Muscle of leg (tissue), 16 donors: ENCODE measurements around the gene KRTAP13-3. TPM values are rescaled to one million over a fixed set of nuclear protein-coding genes. Genes with fewer than 3 reads are reported as not detected.
A peak's percentile ranks its signal among the peaks of the same experiment; 100 is the strongest.

ENCODE experiments used
- DNase-seq: peaks from one replicate; pipeline ENCODE4 v3.0.0; 2013
- H3K27ac ChIP-seq: one replicate; pipeline ENCODE4 v1.5.1; 2013; ENCODE audit warnings: mild to moderate bottlenecking, low read length, control low read depth
- H3K27me3 ChIP-seq: one replicate; pipeline ENCODE4 v1.6.1; 2013; ENCODE audit warnings: low read length; ENCODE audit not compliant: control insufficient read depth, insufficient read depth
- H3K36me3 ChIP-seq: one replicate; pipeline ENCODE4 v1.6.1; 2013; ENCODE audit warnings: low read length; ENCODE audit not compliant: control insufficient read depth, insufficient read depth
- H3K4me1 ChIP-seq: one replicate; pipeline ENCODE4 v1.6.1; 2013; ENCODE audit warnings: low read length; ENCODE audit not compliant: control insufficient read depth, insufficient read depth
- H3K4me3 ChIP-seq: one replicate; pipeline ENCODE4 v1.5.1; 2013; ENCODE audit warnings: low read length, control low read depth
- H3K9me3 ChIP-seq: replicated peaks from 2 replicates; pipeline ENCODE4 v1.6.1; 2013; ENCODE audit warnings: low read depth, low read length; ENCODE audit not compliant: control insufficient read depth
- WGBS: methylation state at CpG from one replicate; pipeline ENCODE4 v1.1.5; 2013; ENCODE audit warnings: missing lambda C conversion rate; ENCODE audit not compliant: insufficient coverage; 5-methylcytosine and 5-hydroxymethylcytosine counted together
- long read RNA-seq, 11 donors: transcript quantifications; one replicate each; lab custom pipeline, GENCODE V29; 2026
- polyA plus RNA-seq, 8 donors: library from polyadenylated mRNA; unstranded; fragments of 120-200 nt; gene quantifications; one replicate each; pipeline versions ENCODE4 v1.2.1 to v1.2.3, GENCODE V29; 2013; ENCODE audit warnings: inconsistent platforms in 1 of 8, low replicate concordance in 1 of 8; ENCODE audit not compliant: insufficient read length in 8 of 8, insufficient read depth in 1 of 8
- total RNA-seq: library from RNA; stranded (reverse); fragments of 120-200 nt; gene quantifications from one replicate; pipeline ENCODE4 v1.2.4, GENCODE V29; 2013

KRTAP13-3 gene
- total RNA-seq (not detected), polyA plus RNA-seq (not detected)
- long read RNA-seq, donor 1: 0 reads
- long read RNA-seq, donor 2: 0 reads
- long read RNA-seq, donor 3: 0 reads
- long read RNA-seq, donor 4: 0 reads
- long read RNA-seq, donor 5: 0 reads
- long read RNA-seq, donor 6: 0 reads
- long read RNA-seq, donor 7: 0 reads
- long read RNA-seq, donor 8: 0 reads
- long read RNA-seq, donor 9: 0 reads
- long read RNA-seq, donor 10: 0 reads
- long read RNA-seq, donor 11: 0 reads

DNA sequence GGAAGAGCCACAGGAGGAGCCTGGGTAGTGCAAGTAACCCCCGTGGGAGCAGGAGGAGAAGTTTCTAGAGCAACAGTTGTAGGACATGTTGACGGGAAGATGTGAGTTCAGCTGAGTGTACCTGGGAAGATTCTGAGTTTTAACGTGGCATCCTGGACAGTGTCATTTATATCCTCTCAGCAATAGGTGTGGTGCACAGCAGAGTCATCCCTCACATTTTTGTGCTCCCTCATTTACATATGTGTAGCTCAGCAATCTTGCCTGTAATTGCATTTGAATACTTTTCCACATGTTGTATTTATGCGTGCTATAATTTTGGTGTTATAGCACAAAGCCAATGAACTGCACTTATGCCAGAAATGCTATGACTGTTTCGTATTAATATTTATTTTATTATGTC, at the start of gene KRTAP13-3:
KRTAP13-3 (minus strand) TSS at position 101 of the 400 bp plus-strand sequence; CDS start at position 87, 14 bp downstream.
- H3K36me3 ChIP-seq: no peaks in the 10 kb centered on the region
- no peak within 1 kb of the TSS for H3K4me3 ChIP-seq
- DNase-seq: no peak
- no peaks in the 10 kb centered on the region for H3K27me3 ChIP-seq
- WGBS: 95% methylated on average over 2 of the region's 5 CpGs
- H3K9me3 ChIP-seq: no peaks in the 10 kb centered on the region
- no peak within 1 kb of the TSS for H3K27ac ChIP-seq
- H3K4me1 ChIP-seq: no peaks in the 10 kb centered on the region

DNA sequence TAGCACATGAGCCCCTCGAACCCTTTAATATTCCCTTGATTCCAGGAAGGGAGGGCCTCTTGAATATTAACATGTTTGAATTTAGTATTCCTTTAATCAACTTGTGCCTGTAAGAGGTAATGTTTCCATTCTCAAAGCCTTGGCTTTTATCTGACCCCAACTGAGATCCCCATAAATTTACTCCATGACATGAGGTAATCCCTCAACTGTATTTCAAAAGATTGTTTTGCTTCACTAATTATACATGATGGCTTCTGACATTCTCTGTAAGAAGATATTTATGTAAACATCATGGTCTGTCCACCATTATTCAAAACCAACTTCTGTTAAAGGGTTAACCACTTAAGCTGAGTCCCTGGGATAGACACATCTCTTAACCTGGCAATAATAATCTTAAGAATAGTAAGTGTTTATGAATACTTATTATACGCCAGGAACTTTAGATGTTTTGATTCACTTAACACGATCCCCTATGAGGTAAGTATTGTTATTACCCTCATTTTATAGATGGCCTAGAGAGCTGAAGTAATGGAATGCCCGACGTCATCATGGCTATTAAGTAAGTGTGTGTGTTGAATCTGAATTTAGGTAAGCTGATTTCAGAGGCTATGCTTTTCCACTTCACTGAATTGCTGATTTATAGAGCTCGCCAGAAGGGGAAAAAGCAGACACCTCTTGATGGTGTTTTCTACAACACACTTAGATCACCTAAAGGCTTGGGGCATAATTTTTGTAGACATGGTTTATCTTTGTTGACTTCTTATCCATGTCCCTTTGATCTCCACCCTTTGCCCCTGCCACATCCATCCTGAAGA, 43.4 kb upstream of the KRTAP13-3 start:
- no CpG with 5 or more reads among the region's 6 CpGs for WGBS
- Histone ChIP-seq H3K27me3 (no peaks in the 10 kb centered on the region), H3K9me3 (no peaks in the 10 kb centered on the region), H3K27ac (no peak overlapping the region), H3K4me1 (no peaks in the 10 kb centered on the region), H3K36me3 (no peaks in the 10 kb centered on the region), H3K4me3 (no peak overlapping the region)
- DNase-seq: no peak

DNA sequence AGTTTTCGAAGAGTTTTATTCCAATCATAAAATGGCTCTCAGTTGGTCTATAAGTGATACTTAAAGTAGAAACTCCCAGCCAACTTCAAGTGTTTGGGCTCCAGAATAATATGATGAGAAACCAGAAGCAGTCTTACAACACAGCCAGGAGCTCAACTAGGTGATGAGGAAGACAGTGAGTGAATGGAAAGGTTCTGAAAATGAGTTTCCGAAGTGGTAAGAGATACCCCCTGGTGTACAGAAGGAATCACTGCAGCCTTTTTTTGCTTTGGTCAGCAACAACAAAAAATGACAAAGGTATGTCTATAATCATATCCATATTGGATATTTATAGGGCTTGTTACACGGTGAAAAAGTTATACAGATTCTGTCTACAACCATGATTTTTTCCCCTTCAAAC, 38.0 kb upstream of the KRTAP13-3 start:
- WGBS: no CpG with 5 or more reads among the region's 3 CpGs
- H3K36me3 ChIP-seq: no peaks in the 10 kb centered on the region
- no peak for DNase-seq
- no peaks in the 10 kb centered on the region for H3K27me3 ChIP-seq
- H3K27ac ChIP-seq: no peak overlapping the region
- no peaks in the 10 kb centered on the region for H3K9me3 ChIP-seq
- no peaks in the 10 kb centered on the region for H3K4me1 ChIP-seq
- H3K4me3 ChIP-seq: no peak overlapping the region

- WGBS: no CpG with 5 or more reads among the region's 3 CpGs
- no peaks in the 10 kb centered on the region for H3K27me3 ChIP-seq
- no peak overlapping the region for H3K27ac ChIP-seq
- DNase-seq: no peak
- H3K9me3 ChIP-seq: no peaks in the 10 kb centered on the region
- H3K4me3 ChIP-seq: no peak overlapping the region
- no peaks in the 10 kb centered on the region for H3K36me3 ChIP-seq
- no peaks in the 10 kb centered on the region for H3K4me1 ChIP-seq
Measured at GRCh38 chr21:30448514-30448913, 22.8 kb upstream of the KRTAP13-3 start.

GRCh38 chr21:30447056-30447455, 21.3 kb upstream of the KRTAP13-3 start:
- DNase-seq: no peak
- H3K36me3 ChIP-seq: no peaks in the 10 kb centered on the region
- no peaks in the 10 kb centered on the region for H3K4me1 ChIP-seq
- WGBS: 39% methylated on average over 3 of the region's 4 CpGs
- no peak overlapping the region for H3K4me3 ChIP-seq
- H3K9me3 ChIP-seq: no peaks in the 10 kb centered on the region
- H3K27me3 ChIP-seq: no peaks in the 10 kb centered on the region
- no peak overlapping the region for H3K27ac ChIP-seq

- H3K36me3 ChIP-seq: no peaks in the 10 kb centered on the region
- no CpG with 5 or more reads among the region's 1 CpG for WGBS
- H3K9me3 ChIP-seq: no peaks in the 10 kb centered on the region
- H3K4me3 ChIP-seq: no peak overlapping the region
- DNase-seq: no peak
- no peaks in the 10 kb centered on the region for H3K27me3 ChIP-seq
- H3K27ac ChIP-seq: no peak overlapping the region
- H3K4me1 ChIP-seq: no peaks in the 10 kb centered on the region
Measured at GRCh38 chr21:30444204-30444603, 18.5 kb upstream of the KRTAP13-3 start.

GRCh38 chr21:30443226-30443625, 17.5 kb upstream of the KRTAP13-3 start:
- Histone ChIP-seq H3K9me3 (no peaks in the 10 kb centered on the region), H3K27ac (no peak overlapping the region), H3K4me3 (no peak overlapping the region), H3K4me1 (no peaks in the 10 kb centered on the region), H3K36me3 (no peaks in the 10 kb centered on the region), H3K27me3 (no peaks in the 10 kb centered on the region)
- no peak for DNase-seq

GRCh38 chr21:30439975-30440374, 14.2 kb upstream of the KRTAP13-3 start, which contains the start of gene KRTAP15-1:
Gene KRTAP15-1 (plus strand): TSS chr21:30440275. CDS start chr21:30440328, 53 bp downstream.
- WGBS: no CpG with 5 or more reads among the region's 5 CpGs
- H3K4me3 ChIP-seq: no peak within 1 kb of the TSS
- H3K36me3 ChIP-seq: no peaks in the 10 kb centered on the region
- no peak within 1 kb of the TSS for H3K27ac ChIP-seq
- H3K4me1 ChIP-seq: no peaks in the 10 kb centered on the region
- DNase-seq: no peak
- H3K9me3 ChIP-seq: no peaks in the 10 kb centered on the region
- H3K27me3 ChIP-seq: no peaks in the 10 kb centered on the region

DNA sequence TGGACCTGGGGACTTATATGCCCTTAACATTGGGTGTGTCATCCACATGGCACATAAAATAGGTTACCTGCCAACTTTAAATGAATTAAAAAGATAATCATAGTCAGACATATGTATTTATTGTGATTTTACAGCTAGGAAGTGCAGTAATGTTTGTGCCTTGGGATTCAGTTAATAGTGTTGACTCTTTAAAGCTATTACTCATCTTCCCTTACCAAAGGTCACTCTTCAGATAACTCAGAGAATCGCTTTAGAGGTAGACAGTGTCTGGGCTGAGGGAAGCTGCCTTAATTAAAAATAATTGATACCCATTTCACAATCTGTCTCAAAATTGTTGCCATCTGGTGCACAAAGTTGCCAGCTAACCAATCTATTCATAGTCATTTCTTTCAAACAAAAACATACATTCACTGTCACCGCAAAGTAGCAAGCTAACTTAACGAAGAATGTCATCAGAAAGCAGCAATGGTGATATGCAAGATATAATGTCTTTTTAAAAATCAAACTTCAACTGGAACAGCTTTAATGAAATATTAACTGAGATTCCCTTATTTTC, 11.4 kb upstream of the KRTAP13-3 start:
- no peaks in the 10 kb centered on the region for H3K9me3 ChIP-seq
- no peaks in the 10 kb centered on the region for H3K27me3 ChIP-seq
- no peak overlapping the region for H3K27ac ChIP-seq
- H3K4me3 ChIP-seq: no peak overlapping the region
- no CpG with 5 or more reads among the region's 3 CpGs for WGBS
- no peak for DNase-seq
- no peaks in the 10 kb centered on the region for H3K36me3 ChIP-seq
- H3K4me1 ChIP-seq: no peaks in the 10 kb centered on the region

- no peak overlapping the region for H3K27ac ChIP-seq
Measured at GRCh38 chr21:30434033-30434631, 8.4 kb upstream of the KRTAP13-3 start.

More at GRCh38 chr21:30434033-30434631, 8.4 kb upstream of the KRTAP13-3 start:
- H3K36me3 ChIP-seq: no peaks in the 10 kb centered on the region
- H3K4me1 ChIP-seq: no peaks in the 10 kb centered on the region
- no peak overlapping the region for H3K4me3 ChIP-seq
- H3K27me3 ChIP-seq: no peaks in the 10 kb centered on the region
- no peaks in the 10 kb centered on the region for H3K9me3 ChIP-seq
- DNase-seq: peak; percentile 27
- 20% methylated on average over 2 of the region's 10 CpGs for WGBS
